HCEC 1CT (cell line): ENCODE results near the gene OR8B4.
A peak's percentile ranks its signal among the peaks of the same experiment; 100 is the strongest.
"Not testable (repeated sequence)": the region's sequence is repeated elsewhere in the genome, so short reads cannot be mapped to it uniquely, and the experiment has no call there.

Experiments used
- DNase-seq: peaks from one replicate; pipeline ENCODE4 v3.0.0-alpha.2; 2017

OR8B4 gene

GRCh38 chr11:124424384-124424921 lies at the start of gene OR8B4:
TSS of gene OR8B4 (minus strand) at chr11:124424871. CDS start at chr11:124424871, 0 bp downstream.
- DNase-seq: no peak

DNA sequence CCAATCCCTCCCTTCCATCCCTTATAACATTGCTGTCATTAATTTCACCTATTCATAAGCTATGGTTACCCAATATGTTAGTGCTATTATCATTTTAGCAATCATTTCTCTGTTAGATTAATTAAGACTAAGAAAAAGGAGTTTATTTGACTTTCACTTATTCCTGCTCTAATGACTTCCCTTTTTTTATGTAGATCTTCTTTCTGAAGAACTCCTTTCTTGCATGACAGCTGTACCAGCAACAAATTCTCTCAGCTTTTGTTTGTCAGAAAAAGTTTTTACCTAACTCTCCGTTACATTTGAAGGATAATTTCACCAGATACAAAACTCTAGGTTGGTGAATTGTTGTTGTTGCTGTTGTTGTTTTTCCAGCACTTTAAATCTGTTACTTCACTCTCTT lies 49.4 kb upstream of the OR8B4 start:
- no peak for DNase-seq

- no peak for DNase-seq
These were observed 48.8 kb upstream of the OR8B4 start for GRCh38 chr11:124473476-124473875.

DNA sequence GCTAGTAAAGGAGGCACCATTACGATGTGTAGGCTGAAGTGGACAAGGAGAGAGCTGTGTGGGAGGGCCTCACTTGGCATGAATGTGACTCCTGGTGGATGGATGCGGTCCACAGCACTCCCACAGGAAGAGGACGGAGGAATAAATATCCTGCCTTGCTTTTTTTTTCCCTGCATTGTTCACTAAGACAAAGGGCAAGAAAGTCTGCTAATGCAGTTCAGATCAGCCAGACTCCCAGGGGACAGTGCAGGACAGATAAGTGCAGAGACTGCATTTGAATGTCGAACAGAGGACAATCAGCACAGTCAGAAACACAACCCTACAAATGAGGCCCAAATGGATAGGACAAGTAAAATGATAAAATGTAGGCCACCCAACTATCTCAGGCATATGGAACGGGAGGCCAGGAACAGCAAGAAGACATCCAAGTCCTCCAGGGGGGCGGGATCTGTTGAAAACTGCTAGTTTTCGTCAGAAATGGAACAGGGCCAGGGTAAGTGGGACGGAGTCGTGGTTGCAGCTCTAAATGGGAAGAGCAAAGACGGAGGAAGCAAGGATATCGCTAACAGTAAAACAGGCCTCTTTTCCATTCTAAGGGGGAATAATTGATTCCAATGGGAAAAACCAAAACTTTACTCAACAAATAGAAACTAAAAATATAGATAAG lies 46.0 kb upstream of the OR8B4 start:
- no peak for DNase-seq

- no peak for DNase-seq
These were observed 42.8 kb upstream of the OR8B4 start for GRCh38 chr11:124467381-124467927.

- DNase-seq: no peak
These were observed 40.7 kb upstream of the OR8B4 start for GRCh38 chr11:124465368-124465767.

DNA sequence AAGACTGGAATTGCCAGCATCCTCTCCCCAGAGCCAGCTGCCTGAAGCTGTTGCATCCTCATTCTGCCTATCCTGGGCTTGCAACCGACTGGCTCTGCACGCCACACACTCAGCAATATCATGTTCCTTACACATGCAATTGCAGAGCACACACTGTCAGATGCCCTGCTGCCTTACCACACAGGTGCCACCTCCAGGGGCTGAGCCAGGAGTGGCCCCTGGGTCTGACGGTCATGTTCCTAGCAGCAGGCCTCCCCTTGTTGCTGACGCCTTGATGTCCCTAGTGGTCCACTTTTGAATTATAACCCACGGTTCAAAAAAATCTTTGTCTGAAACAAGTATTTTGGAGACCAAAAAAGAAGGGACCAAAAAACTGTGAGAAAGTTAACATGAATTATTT lies 39.3 kb upstream of the OR8B4 start:
- DNase-seq: no peak

GRCh38 chr11:124463324-124463723 lies 38.7 kb upstream of the OR8B4 start:
- no peak for DNase-seq

DNA sequence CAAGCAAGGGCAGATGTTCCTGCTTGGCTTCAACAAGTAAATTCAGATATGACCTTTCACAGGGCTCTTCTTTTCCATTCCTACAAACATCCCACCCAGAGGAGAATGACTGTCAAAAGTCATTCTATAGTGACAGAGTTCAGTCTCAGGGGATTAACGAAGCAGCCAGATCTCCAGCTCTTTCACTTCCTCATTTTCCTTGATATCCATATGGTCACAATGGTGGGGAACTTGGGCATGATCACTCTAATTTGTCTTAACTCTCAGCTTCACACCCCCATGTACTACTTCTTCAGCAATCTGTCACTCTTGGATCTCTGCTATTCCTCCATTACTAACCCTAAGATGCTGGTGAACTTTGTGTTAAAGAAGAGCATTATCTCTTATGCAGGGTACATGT lies 35.8 kb upstream of the OR8B4 start:
- no peak for DNase-seq

DNA sequence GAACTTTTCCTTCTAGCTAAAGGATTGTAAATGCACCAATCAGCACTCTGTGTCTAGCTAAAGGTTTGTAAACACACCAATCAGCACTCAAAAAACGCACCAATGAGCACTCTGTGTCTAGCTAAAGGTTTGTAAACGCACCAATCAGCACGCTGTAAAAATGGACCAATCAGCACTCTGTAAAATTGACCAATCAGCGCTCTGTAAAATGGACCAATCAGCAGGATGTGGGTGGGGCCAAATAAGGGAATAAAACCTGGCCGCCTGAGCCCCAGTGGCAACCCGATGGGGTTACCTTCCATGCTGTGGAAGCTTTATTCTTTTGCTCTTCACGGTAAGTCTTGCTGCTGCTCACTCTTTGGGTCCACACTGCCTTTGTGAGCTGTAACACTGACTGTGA lies 34.7 kb upstream of the OR8B4 start:
- not testable (repeated sequence) for DNase-seq

DNA sequence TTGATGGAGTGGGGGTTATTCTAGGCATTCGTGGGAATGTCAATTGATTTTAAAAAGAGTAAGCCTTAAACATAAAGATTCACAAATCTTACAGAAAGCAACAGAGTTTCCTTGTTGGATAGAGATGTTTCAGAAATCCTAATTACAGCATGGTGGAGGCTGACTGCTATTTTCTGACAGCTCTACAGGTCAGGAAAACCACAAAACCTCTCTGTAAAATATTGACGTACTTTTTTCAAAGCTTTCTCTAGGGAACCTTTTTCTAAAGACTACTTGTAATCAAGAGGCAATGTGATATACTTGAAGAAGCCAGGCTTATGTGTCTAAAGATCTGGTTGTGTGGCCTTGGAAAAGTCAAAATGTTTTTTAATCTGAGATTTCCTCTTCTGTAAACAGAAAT lies 29.9 kb upstream of the OR8B4 start:
- no peak for DNase-seq

GRCh38 chr11:124446916-124447315 lies 22.2 kb upstream of the OR8B4 start:
- DNase-seq: no peak

- DNase-seq: no peak
These were observed 21.0 kb upstream of the OR8B4 start, which contains the start of gene OR8B8 for GRCh38 chr11:124445646-124446150. TSS of gene OR8B8 (minus strand) at chr11:124445696. CDS start at chr11:124441085, 4,611 bp downstream.

- DNase-seq: no peak
These were observed 18.2 kb upstream of the OR8B4 start for GRCh38 chr11:124442847-124443246.

- no peak for DNase-seq
These were observed 17.8 kb upstream of the OR8B4 start for GRCh38 chr11:124442442-124442841.

- DNase-seq: no peak
These were observed 16.8 kb upstream of the OR8B4 start for GRCh38 chr11:124441519-124441918.

GRCh38 chr11:124441081-124441480 lies 16.4 kb upstream of the OR8B4 start:
- no peak for DNase-seq

GRCh38 chr11:124440608-124441007 lies 15.9 kb upstream of the OR8B4 start:
- no peak for DNase-seq

GRCh38 chr11:124434699-124435098 lies 10.0 kb upstream of the OR8B4 start:
- DNase-seq: no peak

DNA sequence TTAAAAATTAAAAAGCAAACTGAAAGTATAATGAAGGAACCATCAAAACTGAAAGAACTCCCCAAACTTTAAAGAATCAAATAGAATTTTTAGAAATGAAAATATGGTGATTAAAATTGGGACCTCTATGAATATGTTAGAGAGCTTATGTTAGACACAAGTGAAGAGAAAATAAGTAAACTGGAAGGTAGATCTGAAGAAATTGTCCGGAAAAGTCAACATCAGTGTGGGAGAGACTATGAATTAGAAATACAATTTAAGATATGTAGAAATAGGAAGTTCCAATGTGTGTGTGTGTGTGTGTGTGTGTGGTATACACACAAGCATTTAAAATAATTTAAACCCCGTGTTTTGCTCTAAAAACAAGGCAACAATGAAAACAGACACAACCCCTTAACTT lies 4.9 kb upstream of the OR8B4 start:
- no peak for DNase-seq

- DNase-seq: no peak
These were observed 3.6 kb downstream of the OR8B4 start for GRCh38 chr11:124421043-124421442.

DNA sequence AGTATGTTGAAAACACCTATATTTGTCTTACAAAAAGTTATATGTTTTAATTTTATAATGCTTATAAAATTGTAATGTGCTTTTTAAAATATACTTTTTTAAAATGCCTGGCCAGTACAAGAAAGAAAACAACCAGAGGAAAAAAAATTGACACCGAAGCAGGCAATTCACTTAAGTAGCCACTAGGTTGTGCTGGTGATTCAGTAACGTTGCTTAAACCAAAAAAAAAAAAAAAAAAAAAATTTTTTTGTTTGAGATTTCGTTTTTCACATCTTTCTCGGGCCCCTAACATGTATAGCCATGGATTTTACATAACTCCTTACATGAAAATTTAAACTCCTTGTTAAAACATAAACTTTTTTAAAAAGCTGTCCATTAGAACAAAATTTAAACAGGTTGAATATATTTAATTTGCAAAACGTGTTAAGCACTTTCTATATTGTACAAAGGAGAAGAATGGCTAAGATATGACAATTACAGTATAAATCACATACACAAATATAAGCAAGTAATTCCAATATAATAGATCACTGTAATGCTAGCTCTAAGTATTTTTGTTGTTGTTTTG lies 9.2 kb downstream of the OR8B4 start:
- DNase-seq: peak; percentile 38

DNA sequence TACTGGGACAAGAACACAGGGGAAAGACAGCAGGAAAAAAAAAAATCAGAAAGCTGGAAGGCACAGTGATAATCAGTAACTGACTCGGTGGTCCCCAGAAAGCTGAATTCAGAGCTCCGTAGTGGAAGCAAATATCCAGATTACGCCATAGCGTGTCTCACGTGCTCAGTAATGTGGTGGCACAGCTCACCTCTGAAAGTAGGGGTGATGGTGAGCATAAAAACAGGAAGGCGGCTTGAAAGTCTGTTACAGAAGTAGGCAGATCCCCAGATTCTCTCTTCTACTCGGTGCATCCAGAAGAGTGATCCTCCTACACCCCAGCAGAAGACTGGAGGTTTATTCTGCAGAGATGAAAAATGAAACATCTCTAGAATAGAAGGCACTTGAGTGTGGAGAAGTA lies 14.8 kb downstream of the OR8B4 start:
- DNase-seq: no peak

GRCh38 chr11:124405581-124405980 lies 19.1 kb downstream of the OR8B4 start:
- DNase-seq: peak; percentile 49
